ENCODE data around the gene DNAJC3. TPM values are rescaled to one million over a fixed set of nuclear protein-coding genes. Genes with fewer than 3 reads are reported as not detected.
"Not testable (repeated sequence)": the region's sequence is repeated elsewhere in the genome, so short reads cannot be mapped to it uniquely, and the experiment has no call there.

Gene DNAJC3
- total and polyA plus RNA-seq, 9 of the 15 experiments (the other 6 are each of a cell fraction or from before 2014, with no cell fraction given) = 7.8 to 21.8 (median 10.4) TPM

- no peak for TF ChIP-seq ILF3 (IDR thresholded peaks at IDR 0.05; ENCODE audit: borderline replicate concordance)
- TF ChIP-seq ELK1 (CRISPR knock-in tag; IDR thresholded peaks at IDR 0.05) = no peak
- no peak for TF ChIP-seq ZNF589 (CRISPR knock-in tag; IDR thresholded peaks at IDR 0.05; ENCODE audit: low read depth)
Observed at GRCh38 chr13:95684418-95684817, 7.5 kb downstream of the DNAJC3 start (continued).

- H3K9ac ChIP-seq (ENCODE audit: insufficient read depth in 1 of 2, low read depth in 2 of 2, low read length in 2 of 2); CTCF ChIA-PET (ENCODE audit: low intra/inter-chr PET ratio); H3K4me1 ChIP-seq (replicated peaks in 1 of 2; ENCODE audit: control insufficient read depth in 2 of 2, insufficient read depth in 2 of 2, low read length in 2 of 2); intact Hi-C loops (cut with micrococcal nuclease); H3K9me1 ChIP-seq (ENCODE audit: control insufficient read depth, insufficient read depth, low read length); H4K20me1 ChIP-seq (replicated peaks; ENCODE audit: control insufficient read depth, insufficient read depth, low read length); POLR2A ChIA-PET; in situ Hi-C loops (cut with MboI); H3K4me2 ChIP-seq (ENCODE audit: insufficient read depth, low read length); ATAC-seq; DNase-seq (ENCODE audit: extremely low read depth in 1 of 4, low spot score in 3 of 4); H3K9me3 ChIP-seq (replicated peaks; ENCODE audit: control insufficient read depth, insufficient read depth, low read depth, low read length); H2AFZ ChIP-seq (ENCODE audit: low read depth, low read length); H3K36me3 ChIP-seq (ENCODE audit: control insufficient read depth, insufficient read depth, low read length); FAIRE-seq; H3K27ac ChIP-seq (ENCODE audit: extremely low read depth, low read depth, low read length); BruUV-seq (replicated peaks); H3K27me3 ChIP-seq (ENCODE audit: control insufficient read depth in 2 of 2, insufficient read depth in 2 of 2, low read length in 2 of 2); H3K4me3 ChIP-seq: not testable (repeated sequence)
- H3K79me2 ChIP-seq (ENCODE audit: control insufficient read depth, insufficient read depth, low read length) = peaks cover 93% of the 10 kb centered on the region
- 75% methylated on average over 3 of the region's 5 CpGs for WGBS (ENCODE audit: insufficient coverage, low coverage, missing lambda C conversion rate)
Observed at GRCh38 chr13:95684960-95685359, 8.0 kb downstream of the DNAJC3 start.

GRCh38 chr13:95689582-95689926, 12.6 kb downstream of the DNAJC3 start:
- H3K27me3 ChIP-seq (ENCODE audit: control insufficient read depth in 2 of 2, insufficient read depth in 2 of 2, low read length in 2 of 2) = no peaks in the 10 kb centered on the region
- ChIA-PET POLR2A (no interaction called here), CTCF (ENCODE audit: low intra/inter-chr PET ratio) (no interaction called here)
- in situ Hi-C loops (cut with MboI) = no loop called here
- BruUV-seq (replicated peaks) = no TSS peak
- no peak overlapping the region for H2AFZ ChIP-seq (ENCODE audit: low read depth, low read length)
- no peak for ATAC-seq
- H3K4me3 ChIP-seq = no peak overlapping the region
- H3K36me3 ChIP-seq (ENCODE audit: control insufficient read depth, insufficient read depth, low read length) = no peaks in the 10 kb centered on the region
- no peak overlapping the region for H3K27ac ChIP-seq (ENCODE audit: extremely low read depth, low read depth, low read length)
- no peaks in the 10 kb centered on the region for H4K20me1 ChIP-seq (replicated peaks; ENCODE audit: control insufficient read depth, insufficient read depth, low read length)
- FAIRE-seq = no peak
- no peaks in the 10 kb centered on the region for H3K9me3 ChIP-seq (replicated peaks; ENCODE audit: control insufficient read depth, insufficient read depth, low read depth, low read length)
- no peaks in the 10 kb centered on the region for H3K9me1 ChIP-seq (ENCODE audit: control insufficient read depth, insufficient read depth, low read length)
- DNase-seq (ENCODE audit: extremely low read depth in 1 of 4, low spot score in 3 of 4) = no peak
- H3K79me2 ChIP-seq (ENCODE audit: control insufficient read depth, insufficient read depth, low read length) = peaks cover 52% of the 10 kb centered on the region
- no peak overlapping the region for H3K9ac ChIP-seq (ENCODE audit: insufficient read depth in 1 of 2, low read depth in 2 of 2, low read length in 2 of 2)
- no peak overlapping the region for H3K4me2 ChIP-seq (ENCODE audit: insufficient read depth, low read length)
- 75% methylated on average over 3 of the region's 3 CpGs for WGBS (ENCODE audit: insufficient coverage, low coverage, missing lambda C conversion rate)
- intact Hi-C loops (cut with micrococcal nuclease) = no loop called here
- no peaks in the 10 kb centered on the region; a peak in 1 of 5 replicates for H3K4me1 ChIP-seq (replicated peaks in 1 of 2; ENCODE audit: control insufficient read depth in 2 of 2, insufficient read depth in 2 of 2, low read length in 2 of 2)
- TF ChIP-seq HNRNPH1 (optimal IDR thresholded peaks at IDR 0.05; ENCODE audit: low read depth, low read length) = no peak
- TF ChIP-seq ZNF436 (CRISPR knock-in tag; IDR thresholded peaks at IDR 0.05) = no peak
- TF ChIP-seq SNRNP70 (optimal IDR thresholded peaks at IDR 0.05; ENCODE audit: low read depth, low read length) = no peak
- no peak for TF ChIP-seq CAMTA2 (CRISPR knock-in tag; conservative IDR thresholded peaks at IDR 0.05)
- TF ChIP-seq L3MBTL2 (IDR thresholded peaks at IDR 0.05) = no peak
- TF ChIP-seq GTF2E2 (tag; IDR thresholded peaks at IDR 0.05) = no peak
- TF ChIP-seq TCF15 (CRISPR knock-in tag; IDR thresholded peaks at IDR 0.05) = no peak
- TF ChIP-seq CREB5 (CRISPR knock-in tag; IDR thresholded peaks at IDR 0.05) = no peak
- TF ChIP-seq GABPB2 (CRISPR knock-in tag; conservative IDR thresholded peaks at IDR 0.05) = no peak

Measured in K562 (cell line).